CD4-positive, alpha-beta T cell (primary cell): ENCODE data around the gene USP46. TPM values are rescaled to one million over a fixed set of nuclear protein-coding genes. Genes with fewer than 3 reads are reported as not detected.

ENCODE experiments used
- ATAC-seq: fragments of 200-7000 bp; cut with Tn5 transposase; one replicate; pipeline ENCODE4 v1.10.0; 2022; ENCODE audit warnings: mild to moderate bottlenecking; ENCODE audit not compliant: poor library complexity
- CTCF ChIA-PET: fragments of 350-600 bp; sonication (Branson Sonifier 250); formaldehyde crosslinking; loops from one replicate; lab custom pipeline; 2021; ENCODE audit warnings: antibody characterized with exemption, inconsistent platforms; lab: Charles Lee
- POLR2A ChIA-PET: fragments of 350-600 bp; sonication (Branson Sonifier 250); formaldehyde crosslinking; loops from one replicate; lab custom pipeline; 2021; ENCODE audit warnings: antibody characterized with exemption, inconsistent platforms; lab: Charles Lee
- DNase-seq, 14 experiments: peaks; one replicate each; pipeline ENCODE4 v3.0.0-alpha.2; 2013 to 2020; ENCODE audit warnings: mixed read lengths in 2 of 14
- H3K27ac ChIP-seq, 2 donors: one replicate each; pipeline versions ENCODE4 v1.5.1 to v1.7.0; 2013; ENCODE audit warnings: low read length in 2 of 2, low read depth in 1 of 2, mild to moderate bottlenecking in 1 of 2
- H3K27me3 ChIP-seq, 2 experiments: 1 replicate in 1 of 2; 2 replicates in 1 of 2; pipeline versions ENCODE4 v1.6.1 to v1.7.0; 2013; ENCODE audit warnings: low read length in 2 of 2, control low read depth in 1 of 2, mild to moderate bottlenecking in 1 of 2, moderate library complexity in 1 of 2; ENCODE audit not compliant: insufficient read depth in 2 of 2, control insufficient read depth in 1 of 2
- H3K36me3 ChIP-seq: one replicate; pipeline ENCODE4 v1.6.1; 2013; ENCODE audit warnings: low read length, control low read depth; ENCODE audit not compliant: insufficient read depth
- H3K4me1 ChIP-seq: one replicate; pipeline ENCODE4 v1.6.1; 2013; ENCODE audit warnings: low read length, control low read depth; ENCODE audit not compliant: insufficient read depth
- H3K4me3 ChIP-seq: one replicate; pipeline ENCODE4 v1.5.1; 2013; ENCODE audit warnings: mild to moderate bottlenecking, low read length, moderate library complexity
- H3K9me3 ChIP-seq, 2 experiments: 1 replicate in 1 of 2; 2 replicates in 1 of 2; pipeline versions ENCODE4 v1.6.1 to v1.7.0; 2013; ENCODE audit warnings: low read length in 2 of 2, mild to moderate bottlenecking in 2 of 2, control low read depth in 1 of 2, moderate library complexity in 1 of 2; ENCODE audit not compliant: control insufficient read depth in 1 of 2, insufficient read depth in 1 of 2
- H3K27ac Mint-ChIP-seq: one replicate; pipeline ENCODE4 v1.8.0; 2020; ENCODE audit warnings: mixed read lengths
- H3K27me3 Mint-ChIP-seq: one replicate; pipeline ENCODE4 v1.8.0; 2021; ENCODE audit warnings: mixed read lengths
- H3K36me3 Mint-ChIP-seq: one replicate; pipeline ENCODE4 v1.8.0; 2021; ENCODE audit warnings: low read depth, mixed read lengths
- H3K4me1 Mint-ChIP-seq: one replicate; pipeline ENCODE4 v1.8.0; 2021; ENCODE audit warnings: low read depth, mixed read lengths
- H3K4me3 Mint-ChIP-seq: one replicate; pipeline ENCODE4 v1.8.0; 2020; ENCODE audit warnings: mild to moderate bottlenecking, mixed read lengths
- H3K9me3 Mint-ChIP-seq: one replicate; pipeline ENCODE4 v1.8.0; 2020; ENCODE audit warnings: mixed read lengths
- CTCF ChIP-seq: fragments of 200-600 bp; IDR thresholded peaks from one replicate; pipeline ENCODE4 v1.8.0; 2022; ENCODE audit warnings: antibody characterized with exemption, mild to moderate bottlenecking
- intact Hi-C, 2 experiments: fragments of 100-400 bp; cut with DNase I in 1 of 2; cut with micrococcal nuclease in 1 of 2; formaldehyde crosslinking; loops; one replicate each; pipeline versions ENCODE4 v1.15.1 to v1.9.0; 2023 to 2025; cut with DNase I, micrococcal nuclease
- total RNA-seq, 174 experiments: library from RNA in 2 of 174; stranded (reverse) in 2 of 174; gene quantifications; one replicate each; pipeline ENCODE4 v1.2.3 and lab custom pipeline; 2021 to 2026

The USP46 gene
- total RNA-seq, 2 experiments from 2014 or later, result 6.8 to 10.5 TPM

GRCh38 chr4:52657618-52658501 lies 1.2 kb downstream of the USP46 start:
- peaks cover 38% of the 10 kb centered on the region for H3K4me1 Mint-ChIP-seq
- ChIA-PET CTCF (interaction anchor here (0.6 to 1.3 kb wide), 2 partner anchors 112 to 282 kb away, joined by 3 read pairs; no protein-coding TSS in a partner anchor), POLR2A (interaction anchor here (1.0 to 3.6 kb wide), 4 partner anchors 10 to 69 kb away, joined by 3 to 37 read pairs (median 4); no protein-coding TSS in a partner anchor)
- Histone ChIP-seq H3K4me1 (peaks cover 24% of the 10 kb centered on the region), H3K4me3 (peak overlapping the region; percentile 74), H3K27me3 (no peaks in the 10 kb centered on the region), H3K27ac (no peak overlapping the region), H3K36me3 (no peaks in the 10 kb centered on the region), H3K9me3 (peaks cover 0 to 4% of the 10 kb centered on the region in 2 experiments)
- TF ChIP-seq CTCF, result no peak
- H3K9me3 Mint-ChIP-seq, result peaks cover under 1% of the 10 kb centered on the region
- H3K27ac Mint-ChIP-seq, result peak overlapping the region; percentile 2
- H3K4me3 Mint-ChIP-seq, result peak overlapping the region; percentile 75
- peaks cover 25% of the 10 kb centered on the region for H3K27me3 Mint-ChIP-seq
- DNase-seq (peak in 3 of 14 experiments; percentile 13 to 33 (median 16)), ATAC-seq (no peak)
- H3K36me3 Mint-ChIP-seq, result peaks cover 20% of the 10 kb centered on the region
- intact Hi-C loops, result loop anchor here in 1 of 2 experiments (10.0 kb wide), 1 partner anchor 57 kb away; no protein-coding TSS in a partner anchor

- ATAC-seq (no peak), DNase-seq (peak in 1 of 14 experiments; percentile 8)
- H3K4me3 ChIP-seq, result no peak overlapping the region
- no peak for TF ChIP-seq CTCF
- intact Hi-C loops, result loop anchor here in 1 of 2 experiments (10.0 kb wide), 1 partner anchor 58 kb away; no protein-coding TSS in a partner anchor
- Mint-ChIP-seq H3K4me3 (peak overlapping the region; percentile 75), H3K27ac (peak overlapping the region; percentile 2), H3K9me3 (peaks cover 3% of the 10 kb centered on the region), H3K27me3 (peaks cover 22% of the 10 kb centered on the region), H3K36me3 (peaks cover 20% of the 10 kb centered on the region), H3K4me1 (peaks cover 38% of the 10 kb centered on the region)
- ChIA-PET CTCF (interaction anchor here (1.0 kb wide), 1 partner anchor 194 kb away, joined by 5 read pairs; no protein-coding TSS in a partner anchor), POLR2A (interaction anchor here (1.3 to 3.6 kb wide), 2 partner anchors 55 to 68 kb away, joined by 4 to 37 read pairs; no protein-coding TSS in a partner anchor)
- H3K9me3 ChIP-seq, result peaks cover 0 to 4% of the 10 kb centered on the region in 2 experiments
- no peak overlapping the region for H3K27ac ChIP-seq
- H3K36me3 ChIP-seq, result no peaks in the 10 kb centered on the region
- H3K27me3 ChIP-seq, result no peaks in the 10 kb centered on the region
- peaks cover 24% of the 10 kb centered on the region for H3K4me1 ChIP-seq
Observed at GRCh38 chr4:52657292-52657617, 1.8 kb downstream of the USP46 start.

- H3K27ac Mint-ChIP-seq, result no peak overlapping the region
- CTCF ChIA-PET, result no interaction called here
Observed at GRCh38 chr4:52655506-52655905, 3.6 kb downstream of the USP46 start.

More at GRCh38 chr4:52655506-52655905, 3.6 kb downstream of the USP46 start:
- peaks cover 5% of the 10 kb centered on the region for H3K27me3 Mint-ChIP-seq
- Histone ChIP-seq H3K27ac (no peak overlapping the region), H3K36me3 (no peaks in the 10 kb centered on the region), H3K27me3 (no peaks in the 10 kb centered on the region), H3K4me3 (no peak overlapping the region), H3K9me3 (peaks cover 0 to 4% of the 10 kb centered on the region in 2 experiments), H3K4me1 (peaks cover 23% of the 10 kb centered on the region)
- intact Hi-C loops, result loop anchor here in 1 of 2 experiments (10.0 kb wide), 1 partner anchor 59 kb away; no protein-coding TSS in a partner anchor
- peaks cover 25% of the 10 kb centered on the region for H3K36me3 Mint-ChIP-seq
- H3K4me1 Mint-ChIP-seq, result peaks cover 43% of the 10 kb centered on the region
- no peak for ATAC-seq
- POLR2A ChIA-PET, result no interaction called here
- H3K4me3 Mint-ChIP-seq, result no peak overlapping the region
- TF ChIP-seq CTCF, result no peak
- H3K9me3 Mint-ChIP-seq, result peaks cover 6% of the 10 kb centered on the region
- no peak for DNase-seq
